Activated naive CD4-positive, alpha-beta T cell treated with anti-CD3 and anti-CD28 coated beads, Interleukin-2, amount 10 ng/mL, durations not matched to agents 7 days and 5 days (primary cell): ENCODE data around the gene RAD9B.
"Not testable (repeated sequence)": the region's sequence is repeated elsewhere in the genome, so short reads cannot be mapped to it uniquely, and the experiment has no call there.

Source experiments
- CTCF ChIA-PET: fragments of 350-600 bp; sonication (Branson Sonifier 250); formaldehyde crosslinking; loops from one replicate; lab custom pipeline; 2021; ENCODE audit warnings: antibody characterized with exemption; lab: Charles Lee
- DNase-seq: peaks from one replicate; pipeline ENCODE4 v3.0.0-alpha.2; 2020
- H3K27ac Mint-ChIP-seq: one replicate; pipeline ENCODE4 v1.8.0; 2021; ENCODE audit warnings: mild to moderate bottlenecking, moderate library complexity, mixed read lengths
- H3K27me3 Mint-ChIP-seq: one replicate; pipeline ENCODE4 v1.8.0; 2021; ENCODE audit warnings: mild to moderate bottlenecking, mixed read lengths
- H3K36me3 Mint-ChIP-seq: one replicate; pipeline ENCODE4 v1.8.0; 2021; ENCODE audit warnings: mixed read lengths
- H3K4me1 Mint-ChIP-seq: one replicate; pipeline ENCODE4 v1.8.0; 2021; ENCODE audit warnings: mixed read lengths
- H3K4me3 Mint-ChIP-seq: one replicate; pipeline ENCODE4 v1.8.0; 2021; ENCODE audit warnings: mild to moderate bottlenecking, moderate library complexity, mixed read lengths
- H3K9me3 Mint-ChIP-seq: one replicate; pipeline ENCODE4 v1.8.0; 2021; ENCODE audit warnings: mixed read lengths

The RAD9B gene

DNA sequence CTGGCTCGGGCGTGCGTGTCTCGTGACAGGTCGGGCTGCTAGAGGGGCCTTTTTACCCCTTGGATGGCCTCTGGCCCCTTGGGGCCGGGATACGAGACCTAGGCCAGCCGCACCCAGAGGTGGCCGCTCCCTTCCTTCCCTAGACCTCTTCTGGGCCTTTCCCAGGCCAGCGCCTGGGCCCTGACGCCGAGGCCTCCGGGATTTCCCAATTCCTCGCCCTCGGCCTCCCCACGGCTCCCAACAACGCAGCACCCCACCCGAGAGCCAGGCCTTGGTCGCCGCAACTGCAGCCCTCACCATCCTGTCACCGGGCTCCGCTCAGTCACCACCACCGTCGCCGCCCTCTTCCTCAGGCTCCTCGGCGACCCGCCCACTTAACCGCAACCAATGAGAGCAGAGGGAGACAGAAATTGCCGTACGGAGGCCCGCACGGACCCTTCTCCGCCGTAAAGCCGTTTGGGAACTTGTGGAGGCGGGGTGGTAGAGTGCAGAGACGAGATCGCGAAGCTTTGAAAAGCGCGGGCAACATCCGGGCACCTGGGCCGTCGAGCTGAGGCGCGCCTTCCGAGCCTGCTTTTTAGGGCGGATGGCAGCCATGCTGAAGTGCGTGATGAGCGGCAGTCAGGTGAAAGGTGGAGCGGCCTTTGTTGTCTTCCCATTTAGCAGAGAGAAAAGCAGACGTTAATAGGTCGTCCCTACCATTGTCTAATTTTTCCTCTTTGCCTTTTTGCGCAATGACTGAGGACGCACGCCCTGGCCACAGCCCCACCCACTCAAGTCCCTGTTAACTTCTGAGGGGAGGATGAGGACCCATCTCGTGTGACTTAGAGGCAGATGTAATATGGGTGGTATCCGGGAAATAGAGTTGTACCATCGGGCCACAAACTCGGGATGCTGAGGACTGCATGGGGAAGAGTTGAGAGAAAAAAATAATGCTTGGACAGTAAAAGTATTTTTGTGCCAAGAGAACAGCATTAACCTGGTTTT lies at the start of gene RAD9B, which contains the start of gene VPS29:
TSS of gene RAD9B (plus strand) at position 580 of the 987 bp plus-strand sequence. CDS start at position 587, 7 bp downstream.
TSS of gene VPS29 (minus strand) at position 360 of the 987 bp plus-strand sequence. CDS start at position 300, 60 bp downstream.
- Mint-ChIP-seq H3K4me3 (peak within 1 kb of the TSS; percentile 96), H3K4me1 (peaks cover 42% of the 10 kb centered on the region), H3K36me3 (peaks cover 31% of the 10 kb centered on the region), H3K27ac (peak within 1 kb of the TSS; percentile 97), H3K9me3 (peaks cover 4% of the 10 kb centered on the region), H3K27me3 (peaks cover 5% of the 10 kb centered on the region)
- peak; percentile 100 for DNase-seq
- CTCF ChIA-PET = interaction anchor here (0.6 to 5.0 kb wide), 5 partner anchors 33 to 103 kb away, joined by 3 to 22 read pairs (median 3); partner anchors contain the start of genes FAM216A and GPN3

DNA sequence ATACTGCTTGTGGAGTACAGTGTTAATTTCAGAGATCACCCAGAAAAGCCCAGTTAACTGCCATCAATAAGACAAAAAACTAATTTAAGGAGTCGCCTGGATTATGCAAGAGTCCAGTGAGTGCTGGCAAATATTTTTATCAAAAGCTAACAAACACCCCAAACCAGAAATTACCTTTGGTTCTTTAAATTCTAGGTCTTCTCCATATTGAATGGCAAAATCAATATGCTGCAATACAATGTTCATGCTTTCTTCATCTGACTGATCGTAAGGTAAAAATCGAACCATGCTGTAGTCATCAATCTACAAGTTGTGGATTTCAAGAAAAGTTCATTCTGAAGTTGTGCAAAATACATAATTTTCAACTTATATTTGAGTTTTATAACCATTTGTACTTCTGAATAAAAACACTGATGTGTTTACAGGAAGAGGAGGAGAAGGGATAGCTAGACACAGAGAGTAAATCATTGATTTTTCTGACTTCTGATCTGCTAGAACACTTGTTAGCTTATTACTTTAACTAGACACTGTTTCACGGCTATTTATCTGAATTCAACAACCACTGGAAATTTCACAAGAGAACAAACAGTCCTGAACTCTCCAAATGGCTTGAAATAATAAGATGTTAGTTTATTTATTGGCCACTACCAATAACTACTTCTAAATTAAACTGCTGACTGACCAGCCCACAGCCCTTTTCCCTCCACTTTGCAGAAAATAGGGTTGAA lies 48.4 kb upstream of the RAD9B start:
- Mint-ChIP-seq H3K4me3 (no peak overlapping the region), H3K9me3 (no peaks in the 10 kb centered on the region), H3K36me3 (peaks cover 32% of the 10 kb centered on the region), H3K4me1 (peaks cover 29% of the 10 kb centered on the region), H3K27ac (no peak overlapping the region), H3K27me3 (no peaks in the 10 kb centered on the region)
- DNase-seq = no peak
- CTCF ChIA-PET = interaction anchor here (0.9 kb wide), 1 partner anchor 149 kb away, joined by 3 read pairs; no protein-coding TSS in a partner anchor

DNA sequence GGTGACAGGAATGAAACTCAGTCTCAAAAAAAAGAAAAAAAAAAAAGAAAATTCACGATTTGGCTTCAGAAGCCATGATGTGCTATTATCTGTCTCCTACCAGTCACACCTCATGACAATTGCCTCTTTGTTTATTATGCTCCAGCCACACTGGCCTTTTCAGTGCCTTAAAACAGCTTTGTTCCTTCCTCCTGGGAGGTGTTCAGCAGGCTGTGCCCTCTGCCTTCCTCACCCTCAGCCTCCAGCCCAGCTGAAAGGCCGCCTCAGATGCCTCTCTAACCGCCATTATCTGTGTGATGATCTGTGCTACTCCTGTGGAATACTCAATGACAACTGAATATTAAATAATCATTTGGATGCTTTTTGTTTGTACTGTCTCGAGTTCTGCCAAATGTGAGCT lies 43.4 kb upstream of the RAD9B start:
- Mint-ChIP-seq H3K4me3 (no peak overlapping the region), H3K4me1 (peaks cover 6% of the 10 kb centered on the region), H3K27ac (no peak overlapping the region), H3K9me3 (no peaks in the 10 kb centered on the region), H3K36me3 (peaks cover 31% of the 10 kb centered on the region), H3K27me3 (no peaks in the 10 kb centered on the region)
- CTCF ChIA-PET = interaction anchor here (1.0 to 1.4 kb wide), 5 partner anchors 9 to 429 kb away, joined by 3 to 6 read pairs (median 4); partner anchors contain the start of genes FAM216A and GPN3
- no peak for DNase-seq

DNA sequence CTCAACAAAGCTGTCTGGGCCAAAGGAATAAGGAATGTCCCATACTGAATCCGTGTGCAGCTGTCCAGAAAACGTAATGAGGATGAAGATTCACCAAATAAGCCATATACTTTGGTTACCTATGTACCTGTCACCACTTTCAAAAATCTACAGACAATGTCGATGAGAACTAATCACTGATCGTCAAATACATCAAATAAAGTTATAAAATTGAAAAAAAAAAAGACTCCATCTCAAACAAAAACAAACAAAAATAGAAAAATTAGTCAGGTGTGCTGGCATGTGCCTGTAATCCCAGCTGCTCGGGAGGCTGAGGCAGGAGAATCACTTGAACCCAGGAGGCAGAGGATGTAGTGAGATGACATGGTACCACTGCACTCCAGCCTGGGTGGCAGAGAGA lies 40.9 kb upstream of the RAD9B start:
- H3K9me3 Mint-ChIP-seq, H3K27me3 Mint-ChIP-seq, DNase-seq, H3K4me3 Mint-ChIP-seq, H3K27ac Mint-ChIP-seq, H3K4me1 Mint-ChIP-seq, CTCF ChIA-PET: not testable (repeated sequence)
- peaks cover 26% of the 10 kb centered on the region for H3K36me3 Mint-ChIP-seq

DNA sequence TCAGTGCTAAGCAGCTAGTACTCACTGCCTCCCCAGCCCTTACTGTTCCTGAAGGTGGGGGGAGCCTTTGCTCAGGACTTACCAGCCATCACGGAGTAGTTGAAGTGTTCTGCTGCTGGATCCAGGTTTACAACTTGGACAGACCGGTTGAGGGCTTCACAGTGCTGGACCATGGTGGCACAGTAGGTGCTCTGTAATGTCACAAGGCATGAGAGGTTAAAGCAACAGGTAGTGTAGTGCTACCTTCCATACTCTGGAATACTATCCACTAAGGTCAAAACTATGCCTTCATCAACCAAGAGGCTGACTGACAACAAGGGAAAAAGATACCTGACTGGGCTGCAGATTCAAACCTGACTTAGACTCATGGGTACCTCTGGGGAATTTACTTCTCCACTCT lies 37.1 kb upstream of the RAD9B start:
- Mint-ChIP-seq H3K4me3 (no peak overlapping the region), H3K9me3 (no peaks in the 10 kb centered on the region), H3K4me1 (peaks cover 37% of the 10 kb centered on the region), H3K27ac (no peak overlapping the region), H3K27me3 (no peaks in the 10 kb centered on the region), H3K36me3 (peaks cover 20% of the 10 kb centered on the region)
- DNase-seq = no peak
- CTCF ChIA-PET = interaction anchor here (1.9 kb wide), 1 partner anchor 16 kb away, joined by 6 read pairs; the partner anchor contains the start of gene ARPC3

DNA sequence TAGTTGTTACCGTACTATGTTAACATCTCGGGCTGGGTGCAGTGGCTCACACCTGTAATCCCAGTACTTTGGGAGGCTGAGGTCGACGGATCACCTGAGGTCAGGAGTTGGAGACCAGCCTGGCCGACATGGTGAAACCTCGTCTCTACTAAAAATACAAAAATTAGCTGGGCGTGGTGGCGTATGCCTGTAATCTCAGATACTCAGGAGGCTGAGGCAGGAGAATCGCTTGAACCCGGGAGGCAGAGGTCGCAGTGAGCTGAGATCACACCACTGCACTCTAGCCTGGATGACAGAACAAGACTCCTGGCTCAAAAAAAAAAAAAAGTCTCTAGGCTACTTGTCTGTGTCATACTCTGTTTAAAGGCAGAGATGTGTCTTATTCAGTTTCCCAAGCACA lies 36.4 kb upstream of the RAD9B start:
- DNase-seq, H3K27me3 Mint-ChIP-seq, H3K9me3 Mint-ChIP-seq, H3K4me3 Mint-ChIP-seq, H3K27ac Mint-ChIP-seq: not testable (repeated sequence)
- CTCF ChIA-PET = interaction anchor here (3.9 kb wide), 1 partner anchor 16 kb away, joined by 30 read pairs; the partner anchor contains the start of gene ARPC3
- H3K36me3 Mint-ChIP-seq = peaks cover 15% of the 10 kb centered on the region
- peaks cover 45% of the 10 kb centered on the region for H3K4me1 Mint-ChIP-seq

DNA sequence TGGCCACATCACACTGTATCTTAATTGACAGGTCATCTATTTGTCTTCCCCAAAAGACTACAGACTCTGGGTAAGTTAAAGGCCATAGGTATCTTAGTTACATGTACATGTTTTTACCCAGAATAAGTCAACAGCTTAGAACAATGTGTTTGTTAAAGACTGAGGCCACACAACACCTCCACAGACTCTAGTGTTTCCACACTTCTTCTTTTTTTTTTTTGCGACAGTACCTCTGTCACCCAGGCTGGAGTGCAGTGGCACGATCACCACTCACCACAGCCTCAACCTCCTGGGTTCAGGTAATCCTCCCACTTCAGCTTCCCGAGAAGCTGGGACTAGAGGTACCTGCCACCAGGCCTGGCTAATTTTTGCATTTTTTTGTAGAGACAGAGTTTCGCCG lies 35.3 kb upstream of the RAD9B start:
- H3K4me1 Mint-ChIP-seq = peaks cover 48% of the 10 kb centered on the region
- H3K27ac Mint-ChIP-seq = no peak overlapping the region
- H3K27me3 Mint-ChIP-seq = no peaks in the 10 kb centered on the region
- CTCF ChIA-PET = interaction anchor here (3.9 kb wide), 1 partner anchor 17 kb away, joined by 30 read pairs; the partner anchor contains the start of gene ARPC3
- no peak for DNase-seq
- no peaks in the 10 kb centered on the region for H3K9me3 Mint-ChIP-seq
- peaks cover 17% of the 10 kb centered on the region for H3K36me3 Mint-ChIP-seq
- peak overlapping the region; percentile 98 for H3K4me3 Mint-ChIP-seq

DNA sequence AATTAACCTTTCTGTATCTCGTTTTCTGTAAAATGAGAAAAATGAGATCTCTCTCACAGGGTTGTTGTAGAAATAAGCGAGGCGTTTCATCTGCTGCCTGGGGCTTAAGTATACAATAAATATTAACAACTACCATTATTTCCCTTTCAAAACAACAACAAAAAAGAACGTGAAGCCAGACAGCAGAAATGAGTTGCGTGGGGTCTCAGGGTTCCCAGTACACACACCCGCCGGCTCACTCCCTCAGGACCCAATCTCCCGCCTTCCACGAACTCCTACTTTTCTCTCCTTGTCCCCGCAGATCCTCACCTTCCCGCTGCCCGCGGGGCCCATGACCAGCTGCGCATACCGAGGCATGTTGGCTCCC lies 34.3 kb upstream of the RAD9B start:
- peak overlapping the region; percentile 98 for H3K4me3 Mint-ChIP-seq
- H3K9me3 Mint-ChIP-seq = no peaks in the 10 kb centered on the region
- H3K36me3 Mint-ChIP-seq = peaks cover 17% of the 10 kb centered on the region
- DNase-seq = no peak
- peaks cover 45% of the 10 kb centered on the region for H3K4me1 Mint-ChIP-seq
- CTCF ChIA-PET = interaction anchor here (1.0 to 3.9 kb wide), 11 partner anchors 9 to 134 kb away, joined by 3 to 41 read pairs (median 7); partner anchors contain the start of genes ARPC3, RAD9B and VPS29
- H3K27me3 Mint-ChIP-seq = no peaks in the 10 kb centered on the region
- H3K27ac Mint-ChIP-seq = peak overlapping the region; percentile 99

DNA sequence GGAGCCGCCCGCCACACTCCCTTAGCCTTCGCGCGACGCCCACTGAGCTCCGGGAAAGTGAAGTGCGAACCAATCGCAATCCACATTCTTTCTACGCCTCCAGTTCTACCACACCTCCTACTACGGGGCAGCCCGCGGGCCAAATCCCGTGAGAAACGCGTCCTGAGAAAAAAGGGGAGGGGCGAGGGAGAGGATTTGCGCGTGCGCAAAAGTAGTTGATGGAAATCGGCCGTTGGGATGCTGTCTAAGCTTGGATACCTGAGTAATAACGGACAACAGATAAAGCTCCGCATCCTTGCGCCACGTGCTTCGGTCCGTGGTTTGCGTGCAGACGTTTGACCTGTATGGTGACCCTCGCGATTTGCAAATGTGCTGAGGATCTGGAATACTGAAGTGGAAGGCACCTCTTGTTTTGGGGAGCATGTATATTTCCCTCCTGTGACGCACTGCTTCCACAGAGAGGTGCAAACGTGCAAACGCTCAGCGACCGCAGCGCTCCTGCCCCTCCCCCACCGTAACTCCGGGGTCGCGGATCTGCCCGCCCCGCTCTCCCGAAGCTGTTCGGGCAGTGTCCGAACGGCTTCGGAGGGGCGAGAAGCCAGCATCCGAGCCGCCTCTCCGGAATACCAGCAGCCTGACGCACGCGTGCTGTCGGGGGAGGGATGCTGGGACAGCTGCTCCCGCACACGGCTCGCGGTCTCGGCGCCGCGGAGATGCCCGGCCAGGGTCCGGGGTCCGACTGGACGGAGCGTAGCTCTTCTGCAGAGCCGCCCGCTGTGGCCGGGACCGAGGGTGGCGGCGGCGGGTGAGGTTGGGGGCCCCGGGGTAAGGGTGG lies 33.7 kb upstream of the RAD9B start, which contains the start of the genes FAM216A and GPN3:
TSS of gene FAM216A (plus strand) at position 632 of the 835 bp plus-strand sequence. CDS start at position 663, 31 bp downstream.
TSS of gene GPN3 (minus strand) at position 44 of the 835 bp plus-strand sequence. CDS start 54 bp downstream, outside the sequence.
- Mint-ChIP-seq H3K27me3 (no peaks in the 10 kb centered on the region), H3K4me1 (peaks cover 45% of the 10 kb centered on the region), H3K36me3 (peaks cover 15% of the 10 kb centered on the region), H3K4me3 (peak within 1 kb of the TSS; percentile 98), H3K9me3 (no peaks in the 10 kb centered on the region), H3K27ac (peak within 1 kb of the TSS; percentile 99)
- DNase-seq = peak; percentile 97
- CTCF ChIA-PET = interaction anchor here (0.8 to 3.9 kb wide), 20 partner anchors 10 to 137 kb away, joined by 3 to 41 read pairs (median 6); partner anchors contain the start of genes ARPC3, RAD9B and VPS29

DNA sequence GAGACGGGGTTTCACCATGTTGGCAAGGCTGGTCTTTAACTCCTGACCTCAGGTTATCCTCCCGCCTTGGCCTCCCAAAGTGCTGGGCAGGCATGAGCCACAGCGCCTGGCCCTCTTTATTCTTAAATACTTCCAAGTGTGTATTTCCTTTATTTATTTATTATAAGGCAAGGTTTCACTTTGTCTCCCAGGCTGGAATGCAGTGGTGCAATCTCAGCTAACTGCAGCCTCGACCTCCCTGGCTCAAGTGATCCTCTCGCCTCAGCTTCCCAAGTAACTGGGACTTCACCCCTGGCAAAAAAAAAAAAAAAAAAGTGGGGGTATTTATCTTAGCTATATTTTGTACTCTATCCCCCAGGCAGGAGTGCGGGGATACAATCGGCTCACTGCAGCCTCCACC lies 26.7 kb upstream of the RAD9B start:
- Mint-ChIP-seq H3K9me3 (no peaks in the 10 kb centered on the region), H3K4me1 (peaks cover 9% of the 10 kb centered on the region), H3K36me3 (peaks cover 18% of the 10 kb centered on the region), H3K27ac (no peak overlapping the region), H3K4me3 (no peak overlapping the region), H3K27me3 (no peaks in the 10 kb centered on the region)
- DNase-seq = no peak
- CTCF ChIA-PET = interaction anchor here (1.3 kb wide), 1 partner anchor 126 kb away, joined by 3 read pairs; no protein-coding TSS in a partner anchor

DNA sequence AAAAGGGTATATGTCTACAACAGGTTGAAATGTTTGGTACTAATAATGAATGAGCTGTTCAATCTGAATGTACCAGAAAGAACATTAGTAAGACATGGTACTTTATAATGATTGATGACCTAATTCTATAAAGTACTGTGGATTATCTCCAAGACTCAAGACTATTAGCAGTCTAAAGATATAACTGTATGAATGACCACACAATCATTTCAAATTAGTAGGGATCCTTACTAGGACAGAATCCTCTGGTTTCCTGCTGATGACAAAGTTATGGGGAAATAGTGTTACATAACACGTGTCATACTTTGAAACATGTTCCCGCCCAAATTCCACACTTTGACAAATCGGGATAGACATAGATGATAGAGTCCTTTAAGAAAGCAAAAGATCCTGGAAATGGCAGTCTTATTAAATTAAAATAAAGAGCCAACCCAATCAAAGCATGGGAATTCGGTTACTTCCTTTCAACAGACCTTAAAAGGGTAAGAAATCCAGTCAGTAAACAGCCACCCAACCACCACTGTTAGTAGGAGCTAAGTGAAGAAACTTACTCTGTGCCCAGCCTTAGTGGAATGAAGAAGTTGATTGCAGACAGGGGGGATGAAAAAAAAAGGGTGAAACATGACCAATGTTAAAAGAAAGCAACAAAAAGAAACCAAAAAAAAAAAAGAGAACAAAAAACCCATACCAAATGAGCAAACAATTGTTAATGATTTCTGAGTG lies 3.0 kb upstream of the RAD9B start:
- DNase-seq = no peak
- peaks cover 4% of the 10 kb centered on the region for H3K9me3 Mint-ChIP-seq
- CTCF ChIA-PET = interaction anchor here (1.0 to 5.0 kb wide), 4 partner anchors 9 to 104 kb away, joined by 3 to 22 read pairs (median 6); partner anchors contain the start of genes ARPC3, FAM216A and GPN3
- peaks cover 5% of the 10 kb centered on the region for H3K27me3 Mint-ChIP-seq
- peak overlapping the region; percentile 2 for H3K27ac Mint-ChIP-seq
- peaks cover 45% of the 10 kb centered on the region for H3K36me3 Mint-ChIP-seq
- peaks cover 44% of the 10 kb centered on the region for H3K4me1 Mint-ChIP-seq
- peak overlapping the region; percentile 33 for H3K4me3 Mint-ChIP-seq

DNA sequence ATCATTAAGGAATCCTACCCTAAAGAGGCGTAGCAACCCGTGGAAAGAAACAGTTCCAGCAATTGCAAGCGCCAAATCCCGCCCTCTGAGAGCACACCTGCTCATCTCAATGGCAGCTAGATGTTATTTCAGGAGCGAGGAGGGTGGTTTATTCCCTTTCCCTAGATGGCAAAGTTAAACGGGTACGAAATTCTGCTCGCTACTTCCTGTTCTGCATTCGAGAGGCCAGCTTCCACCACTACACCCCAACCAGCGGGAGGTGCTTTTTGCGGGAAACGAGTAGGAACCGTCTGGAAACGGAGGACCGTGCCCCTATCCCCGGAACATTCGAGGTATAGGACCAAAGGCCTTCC lies 756 bp upstream of the RAD9B start:
- DNase-seq = no peak
- peaks cover 42% of the 10 kb centered on the region for H3K4me1 Mint-ChIP-seq
- CTCF ChIA-PET = interaction anchor here (0.7 to 5.0 kb wide), 3 partner anchors 33 to 104 kb away, joined by 3 to 22 read pairs (median 3); partner anchors contain the start of genes ARPC3, FAM216A and GPN3
- H3K27ac Mint-ChIP-seq = peak overlapping the region; percentile 97
- peaks cover 4% of the 10 kb centered on the region for H3K9me3 Mint-ChIP-seq
- peak overlapping the region; percentile 96 for H3K4me3 Mint-ChIP-seq
- peaks cover 35% of the 10 kb centered on the region for H3K36me3 Mint-ChIP-seq
- peaks cover 5% of the 10 kb centered on the region for H3K27me3 Mint-ChIP-seq
